Liver (tissue), 9 donors: ENCODE measurements around the gene PDRG1. TPM values are rescaled to one million over a fixed set of nuclear protein-coding genes. Genes with fewer than 3 reads are reported as not detected.

Experiments used
- DNase-seq: peaks from one replicate; pipeline ENCODE4 v3.0.0-alpha.2; 2017; ENCODE audit warnings: low spot score
- H3K27ac ChIP-seq, 2 donors: one replicate each; pipeline ENCODE4 v1.7.0; 2013; ENCODE audit warnings: inconsistent platforms in 2 of 2, low read length in 2 of 2, control low read depth in 1 of 2, low read depth in 1 of 2, mild to moderate bottlenecking in 1 of 2
- H3K27me3 ChIP-seq, 4 donors: one replicate each; pipeline versions ENCODE4 v1.6.1 to v1.7.0; 2013; ENCODE audit warnings: low read length in 3 of 4, inconsistent platforms in 1 of 4, mild to moderate bottlenecking in 1 of 4, moderate library complexity in 1 of 4; ENCODE audit not compliant: control insufficient read depth in 4 of 4, insufficient read depth in 4 of 4
- H3K36me3 ChIP-seq, 4 donors: one replicate each; pipeline versions ENCODE4 v1.6.1 to v1.7.0; 2013; ENCODE audit warnings: low read length in 3 of 4, mild to moderate bottlenecking in 3 of 4, low read depth in 1 of 4, moderate library complexity in 1 of 4; ENCODE audit not compliant: control insufficient read depth in 4 of 4, insufficient read depth in 3 of 4
- H3K4me1 ChIP-seq, 4 donors: one replicate each; pipeline versions ENCODE4 v1.6.1 to v1.7.0; 2013; ENCODE audit warnings: low read length in 3 of 4, mild to moderate bottlenecking in 3 of 4, moderate library complexity in 1 of 4; ENCODE audit not compliant: control insufficient read depth in 4 of 4, insufficient read depth in 4 of 4
- H3K4me3 ChIP-seq, 3 donors: one replicate each; pipeline versions ENCODE4 v1.6.1 to v1.7.0; 2013; ENCODE audit warnings: low read length in 3 of 3, control low read depth in 1 of 3, low read depth in 1 of 3, mild to moderate bottlenecking in 1 of 3
- H3K9ac ChIP-seq, 2 donors: one replicate each; pipeline ENCODE4 v1.7.0; 2013; ENCODE audit warnings: low read length in 2 of 2, mild to moderate bottlenecking in 2 of 2, moderate library complexity in 2 of 2, control low read depth in 1 of 2, low read depth in 1 of 2
- H3K9me3 ChIP-seq, 4 donors: one replicate each; pipeline versions ENCODE4 v1.6.1 to v1.7.0; 2013; ENCODE audit warnings: low read length in 3 of 4; ENCODE audit not compliant: control insufficient read depth in 4 of 4
- ATF3 ChIP-seq: IDR thresholded peaks from 2 replicates; pipeline ENCODE4 v1.6.1; 2016; ENCODE audit warnings: antibody characterized with exemption
- CTCF ChIP-seq: fragments of 150-350 bp; IDR thresholded peaks from 2 replicates; pipeline ENCODE4 v1.5.1; 2017; ENCODE audit warnings: improper control_type of control experiment, low read depth, low read length; ENCODE audit not compliant: missing input control
- EGR1 ChIP-seq, 2 donors: IDR thresholded peaks; 2 replicates each; pipeline ENCODE4 v1.6.1; 2016 to 2018; ENCODE audit warnings: antibody characterized with exemption in 2 of 2, low read depth in 2 of 2
- FOXA1 ChIP-seq: IDR thresholded peaks from 2 replicates; pipeline ENCODE4 v1.6.1; 2016; ENCODE audit warnings: antibody characterized with exemption
- FOXA2 ChIP-seq: IDR thresholded peaks from 2 replicates; pipeline ENCODE4 v1.6.1; 2016; ENCODE audit warnings: antibody characterized with exemption
- HNF4A ChIP-seq, 2 donors: conservative IDR thresholded peaks; 2 replicates each; pipeline ENCODE4 v1.6.1; 2016; ENCODE audit warnings: antibody characterized with exemption in 2 of 2, mild to moderate bottlenecking in 2 of 2
- HNF4G ChIP-seq: IDR thresholded peaks from 2 replicates; pipeline ENCODE4 v1.6.1; 2016; ENCODE audit warnings: antibody characterized with exemption
- JUND ChIP-seq, 2 donors: IDR thresholded peaks; 2 replicates each; pipeline ENCODE4 v1.6.1; 2016; ENCODE audit warnings: antibody characterized with exemption in 2 of 2
- MAX ChIP-seq: IDR thresholded peaks from 2 replicates; pipeline ENCODE4 v1.6.1; 2016; ENCODE audit warnings: antibody characterized with exemption
- NR2F2 ChIP-seq: IDR thresholded peaks from 2 replicates; pipeline ENCODE4 v1.6.1; 2016; ENCODE audit warnings: antibody characterized with exemption
- RAD21 ChIP-seq, 2 donors: IDR thresholded peaks; 2 replicates each; pipeline ENCODE4 v1.6.1; 2016; ENCODE audit warnings: antibody characterized with exemption in 2 of 2, mild to moderate bottlenecking in 2 of 2
- REST ChIP-seq: IDR thresholded peaks from 2 replicates; pipeline ENCODE4 v1.6.1; 2016; ENCODE audit warnings: antibody characterized with exemption, mild to moderate bottlenecking
- SP1 ChIP-seq: IDR thresholded peaks from 2 replicates; pipeline ENCODE4 v1.6.1; 2018; ENCODE audit warnings: antibody characterized with exemption, mild to moderate bottlenecking
- TAF1 ChIP-seq: conservative IDR thresholded peaks from 2 replicates; pipeline ENCODE4 v1.6.1; 2016; ENCODE audit warnings: antibody characterized with exemption, mild to moderate bottlenecking
- YY1 ChIP-seq: IDR thresholded peaks from 2 replicates; pipeline ENCODE4 v1.6.1; 2016; ENCODE audit warnings: antibody characterized with exemption, mild to moderate bottlenecking
- ZBTB33 ChIP-seq: IDR thresholded peaks from 2 replicates; pipeline ENCODE4 v1.6.1; 2016; ENCODE audit warnings: antibody characterized with exemption
- WGBS: extraction: QIAGEN DNeasy Blood & Tissue Kit; methylation state at CpG from one replicate; pipeline ENCODE4 v1.1.7; 2013; 5-methylcytosine and 5-hydroxymethylcytosine counted together
- polyA plus RNA-seq, 2 donors: library from polyadenylated mRNA; stranded (reverse) in 1 of 2; unstranded in 1 of 2; fragments of 200-250 nt in 1 of 2; fragments of >200 nt in 1 of 2; fragmentation: Nextera tagmentation in 1 of 2; extraction: Ambion mirVana in 1 of 2; gene quantifications; one replicate each; pipeline versions ENCODE4 v1.2.1 to v1.2.3, GENCODE V29; 2013 to 2015
- total RNA-seq, 2 donors: library from RNA; depleted of rRNA; stranded (reverse); fragments of >200 nt; gene quantifications; one replicate each; pipeline ENCODE4 v1.2.3, GENCODE V29; 2014
- donor health status: healthy.
- donor health status: healthy.
- donor health status: healthy.
- donor health status: healthy.
- donor health status: healthy.

The PDRG1 gene
- total and polyA plus RNA-seq, 4 donors: 2.2 to 8.0 (median 3.6) TPM

GRCh38 chr20:31954500-31954899 lies 2.7 kb upstream of the PDRG1 start:
- H3K4me3 ChIP-seq: no peak overlapping the region
- no peak overlapping the region for H3K27ac ChIP-seq
- H3K4me1 ChIP-seq: peaks cover 4 to 14% (median 10%) of the 10 kb centered on the region in 4 donors
- DNase-seq: no peak
- no peak for TF ChIP-seq SP1
- TF ChIP-seq ATF3: no peak
- TF ChIP-seq MAX: no peak
- no peaks in the 10 kb centered on the region for H3K9me3 ChIP-seq
- peaks cover 0 to 3% (median under 1%) of the 10 kb centered on the region in 4 donors for H3K36me3 ChIP-seq
- peaks cover 0 to 2% (median 0%) of the 10 kb centered on the region in 4 donors for H3K27me3 ChIP-seq
- WGBS: 47% methylated on average over 1 of the region's 1 CpG
- H3K9ac ChIP-seq: no peak overlapping the region

- Histone ChIP-seq H3K36me3 (peaks cover 1 to 9% (median 5%) of the 10 kb centered on the region in 4 donors), H3K27ac (no peak overlapping the region), H3K27me3 (no peaks in the 10 kb centered on the region), H3K4me3 (no peak overlapping the region), H3K9me3 (no peaks in the 10 kb centered on the region), H3K4me1 (peaks cover 4 to 14% (median 10%) of the 10 kb centered on the region in 4 donors), H3K9ac (no peak overlapping the region)
- TF ChIP-seq JUND (IDR thresholded peaks at IDR 0.05) (no peak), TAF1 (no peak), FOXA2 (no peak), CTCF (no peak), EGR1 (IDR thresholded peaks at IDR 0.05; ENCODE audit: low read depth in 2 of 2) (no peak), REST (no peak), YY1 (no peak), HNF4G (no peak), ATF3 (no peak), NR2F2 (no peak)
- 80% methylated on average over 6 of the region's 6 CpGs for WGBS
- DNase-seq: no peak
Observed at GRCh38 chr20:31953556-31954148, 1.8 kb upstream of the PDRG1 start.

- no peaks in the 10 kb centered on the region for H3K9me3 ChIP-seq
- peak overlapping the region; percentile 85 to 94 for H3K9ac ChIP-seq
- peaks cover 4 to 14% (median 10%) of the 10 kb centered on the region in 4 donors for H3K4me1 ChIP-seq
- peak overlapping the region in 1 of 2 donors; percentile 60 for H3K27ac ChIP-seq
- H3K27me3 ChIP-seq: no peaks in the 10 kb centered on the region
- peak overlapping the region; percentile 87 to 99 (median 94) for H3K4me3 ChIP-seq
- peaks cover 6 to 33% (median 28%) of the 10 kb centered on the region in 4 donors for H3K36me3 ChIP-seq
- DNase-seq: no peak
- WGBS: 7% methylated on average over 6 of the region's 6 CpGs
- TF ChIP-seq SP1: no peak
- TF ChIP-seq YY1: no peak
- TF ChIP-seq FOXA1: no peak
- no peak for TF ChIP-seq JUND (IDR thresholded peaks at IDR 0.05)
- no peak for TF ChIP-seq HNF4G
- no peak for TF ChIP-seq ZBTB33
- no peak for TF ChIP-seq EGR1 (IDR thresholded peaks at IDR 0.05; ENCODE audit: low read depth in 2 of 2)
- TF ChIP-seq HNF4A (conservative IDR thresholded peaks at IDR 0.05): no peak
- TF ChIP-seq RAD21 (IDR thresholded peaks at IDR 0.05): no peak
- no peak for TF ChIP-seq MAX
Observed at GRCh38 chr20:31951203-31951529, 680 bp downstream of the PDRG1 start.
